OCI-LY7 (cell line): ENCODE measurements around the gene CS. TPM values are rescaled to one million over a fixed set of nuclear protein-coding genes. Genes with fewer than 3 reads are reported as not detected.

Experiments used
- BruUV-seq: library from RNA; stranded (reverse); fragments of 400-500 nt; replicated peaks from 2 replicates; lab custom pipeline; 2021; lab: Mats Ljungman, UMichigan
- CTCF ChIA-PET: fragments of 300-600 bp; sonication (Branson Sonifier 250); formaldehyde crosslinking; loops from one replicate; lab custom pipeline; 2022; ENCODE audit warnings: antibody characterized with exemption; ENCODE audit not compliant: unreplicated experiment; lab: Charles Lee
- POLR2A ChIA-PET: fragments of 300-600 bp; sonication (Branson Sonifier 250); formaldehyde crosslinking; loops from one replicate; lab custom pipeline; 2022; ENCODE audit warnings: antibody characterized with exemption; lab: Charles Lee
- DNase-seq: peaks from one replicate; pipeline ENCODE4 v3.0.0-alpha.2; 2015; ENCODE audit warnings: low spot score
- H2AFZ ChIP-seq: fragments of 200-600 bp; sonication (generic), shearing (Covaris generic); 2 replicates; pipeline ENCODE4 v1.6.1; 2014; ENCODE audit warnings: mild to moderate bottlenecking, antibody characterized with exemption, low read length, moderate library complexity
- H3K27ac ChIP-seq: fragments of 200-600 bp; sonication (generic); 2 replicates; pipeline ENCODE4 v1.5.1; 2014; ENCODE audit warnings: mixed run types, low read depth, mild to moderate bottlenecking, moderate library complexity, low read length, inconsistent platforms; ENCODE audit not compliant: poor library complexity, severe bottlenecking
- H3K36me3 ChIP-seq: fragments of 200-600 bp; sonication (generic); 2 replicates; pipeline ENCODE4 v1.6.1; 2014; ENCODE audit warnings: mild to moderate bottlenecking, antibody characterized with exemption, low read length, moderate library complexity, mixed read lengths; ENCODE audit not compliant: insufficient read depth
- H3K4me1 ChIP-seq: fragments of 200-600 bp; sonication (generic); 2 replicates; pipeline ENCODE4 v1.5.1; 2014; ENCODE audit warnings: mild to moderate bottlenecking, low read length; ENCODE audit not compliant: insufficient read depth, poor library complexity, severe bottlenecking
- H3K4me2 ChIP-seq: fragments of 200-600 bp; sonication (generic); 2 replicates; pipeline ENCODE4 v1.6.1; 2014; ENCODE audit warnings: mild to moderate bottlenecking, low read length
- H3K4me3 ChIP-seq: fragments of 200-600 bp; sonication (generic); 2 replicates; pipeline ENCODE4 v1.5.1; 2014; ENCODE audit warnings: mild to moderate bottlenecking, low read depth, low read length; ENCODE audit not compliant: poor library complexity, severe bottlenecking
- H3K79me2 ChIP-seq: fragments of 200-600 bp; sonication (generic); 2 replicates; pipeline ENCODE4 v1.6.1; 2016; ENCODE audit warnings: low read depth, mild to moderate bottlenecking, low read length, moderate library complexity, mixed read lengths; ENCODE audit not compliant: insufficient read depth
- H3K9me2 ChIP-seq: fragments of 200-600 bp; sonication (generic); 2 replicates; pipeline ENCODE4 v1.6.1; 2016; ENCODE audit warnings: mild to moderate bottlenecking, low read length, mixed read lengths; ENCODE audit not compliant: insufficient read depth
- H3K9me3 ChIP-seq: fragments of 200-600 bp; sonication (generic); 2 replicates; pipeline ENCODE4 v1.6.1; 2014; ENCODE audit warnings: mild to moderate bottlenecking, mixed run types, low read length, mixed read lengths
- H4K20me1 ChIP-seq: fragments of 200-600 bp; sonication (generic); 2 replicates; pipeline ENCODE4 v1.6.1; 2014; ENCODE audit warnings: mild to moderate bottlenecking, antibody characterized with exemption, low read length, moderate library complexity, mixed read lengths; ENCODE audit not compliant: insufficient read depth
- CTCF ChIP-seq: fragments of 200-600 bp; sonication (generic); conservative IDR thresholded peaks from 2 replicates; pipeline ENCODE4 v1.5.1; 2014; ENCODE audit warnings: mild to moderate bottlenecking, antibody characterized with exemption, low read length, moderate library complexity, mixed read lengths
- EZH2phosphoT487 ChIP-seq: fragments of 200-600 bp; sonication (generic); IDR thresholded peaks from 2 replicates; pipeline ENCODE4 v1.6.1; 2018; ENCODE audit warnings: low read depth, borderline replicate concordance, mild to moderate bottlenecking, mixed run types, antibody characterized with exemption, low read length, moderate library complexity, mixed read lengths
- intact Hi-C: fragments of 100-400 bp; cut with micrococcal nuclease; formaldehyde crosslinking; loops from one replicate; pipeline ENCODE4 v1.10.0; 2022; ENCODE audit not compliant: unreplicated experiment
- total RNA-seq, 2 experiments: library from RNA; depleted of rRNA in 1 of 2; stranded (reverse); fragments of >200 nt in 1 of 2; shearing (Covaris generic) in 1 of 2; gene quantifications; 2 replicates each; pipeline ENCODE4 v1.2.3, GENCODE V29; 2014 to 2022

The CS gene
- total RNA-seq, 2 experiments from 2014 or later, result 154 to 262 TPM

GRCh38 chr12:56339158-56339422, 39.0 kb upstream of the CS start:
- H2AFZ ChIP-seq, result peak overlapping the region; percentile 33; the same call in 1 of the 2 replicates
- ChIA-PET POLR2A (interaction anchor here (0.5 to 9.4 kb wide), 9 partner anchors 20 to 122 kb away, joined by 3 to 70 read pairs (median 5); partner anchors contain the start of genes CNPY2, RNF41, STAT2 and TIMELESS), CTCF (interaction anchor here (0.6 to 1.5 kb wide), 3 partner anchors 19 to 79 kb away, joined by 4 to 6 read pairs (median 4); partner anchors contain the start of gene STAT2)
- H4K20me1 ChIP-seq, result no peaks in the 10 kb centered on the region
- H3K36me3 ChIP-seq, result peaks cover 33% of the 10 kb centered on the region
- H3K79me2 ChIP-seq, result peaks cover 10% of the 10 kb centered on the region; the same call in 1 of the 2 replicates
- H3K4me3 ChIP-seq, result peak overlapping the region; percentile 65
- H3K4me2 ChIP-seq, result peak overlapping the region; percentile 92
- DNase-seq, result no peak
- no peaks in the 10 kb centered on the region for H3K9me3 ChIP-seq
- intact Hi-C loops, result loop anchor here (2.0 kb wide), 2 partner anchors 22 to 36 kb away; partner anchors contain the start of gene STAT2
- TF ChIP-seq CTCF (no peak), EZH2phosphoT487 (no peak)
- H3K4me1 ChIP-seq, result peaks cover 60% of the 10 kb centered on the region
- H3K9me2 ChIP-seq, result no peaks in the 10 kb centered on the region
- no TSS peak for BruUV-seq
- peak overlapping the region; percentile 85 for H3K27ac ChIP-seq

GRCh38 chr12:56338308-56339157, 38.4 kb upstream of the CS start, which contains the start of gene IL23A:
TSS of gene IL23A (plus strand) at chr12:56338884. CDS start at chr12:56339045, 161 bp downstream.
- TF ChIP-seq EZH2phosphoT487 (no peak), CTCF (no peak)
- Histone ChIP-seq H3K4me2 (peak within 1 kb of the TSS; percentile 92), H3K4me1 (peaks cover 60% of the 10 kb centered on the region), H3K9me3 (no peaks in the 10 kb centered on the region), H4K20me1 (no peaks in the 10 kb centered on the region), H3K27ac (peak within 1 kb of the TSS; percentile 85), H3K4me3 (peak within 1 kb of the TSS; percentile 65), H3K36me3 (peaks cover 27% of the 10 kb centered on the region), H3K79me2 (peaks cover 10% of the 10 kb centered on the region; the same call in 1 of the 2 replicates), H3K9me2 (no peaks in the 10 kb centered on the region), H2AFZ (peak within 1 kb of the TSS; percentile 33; the same call in 1 of the 2 replicates)
- intact Hi-C loops, result loop anchor here (2.0 kb wide), 2 partner anchors 22 to 36 kb away; partner anchors contain the start of gene STAT2
- CTCF ChIA-PET, result interaction anchor here (0.6 to 1.5 kb wide), 4 partner anchors 20 to 79 kb away, joined by 4 to 6 read pairs (median 4); partner anchors contain the start of gene STAT2
- no TSS peak for BruUV-seq
- DNase-seq, result peak; percentile 80
- POLR2A ChIA-PET, result interaction anchor here (0.7 to 9.4 kb wide), 20 partner anchors 10 to 133 kb away, joined by 3 to 70 read pairs (median 5); partner anchors contain the start of genes CNPY2, RNF41, SPRYD4 and STAT2
